Adrenal gland (tissue), 12 donors: ENCODE data around the gene LPP. TPM values are rescaled to one million over a fixed set of nuclear protein-coding genes. Genes with fewer than 3 reads are reported as not detected.

Experiments used
- DNase-seq, 7 donors: peaks; one replicate each; pipeline ENCODE4 v3.0.0-alpha.2; 2019 to 2020
- H3K27ac ChIP-seq, 5 donors: fragments of 200-600 bp; sonication (generic) in 4 of 5; 1 replicate in 3 of 5; 2 replicates in 2 of 5; pipeline versions ENCODE4 v1.5.1 to v1.8.0; 2016 to 2020; ENCODE audit warnings: mild to moderate bottlenecking in 1 of 5
- H3K27me3 ChIP-seq: fragments of 200-600 bp; 2 replicates; pipeline ENCODE4 v1.8.0; 2021
- H3K36me3 ChIP-seq, 2 donors: fragments of 200-600 bp; replicated peaks in 1 of 2; 1 replicate in 1 of 2; 2 replicates in 1 of 2; pipeline versions ENCODE4 v1.5.1 to v1.8.0; 2018 to 2022
- H3K4me1 ChIP-seq, 2 donors: fragments of 200-600 bp; replicated peaks in 1 of 2; 1 replicate in 1 of 2; 2 replicates in 1 of 2; pipeline versions ENCODE4 v1.5.1 to v1.8.0; 2018 to 2021
- H3K4me3 ChIP-seq, 4 donors: fragments of 200-600 bp; sonication (generic) in 3 of 4; one replicate each; pipeline ENCODE4 v1.5.1; 2016 to 2018
- H3K9me3 ChIP-seq, 3 donors: fragments of 200-600 bp; sonication (generic) in 1 of 3; replicated peaks in 1 of 3; 1 replicate in 2 of 3; 2 replicates in 1 of 3; pipeline versions ENCODE4 v1.5.1 to v1.8.0; 2016 to 2021
- CTCF ChIP-seq, 6 experiments: fragments of 450-650 bp in 4 of 6; fragments of 200-600 bp in 2 of 6; sonication (generic) in 1 of 6; IDR thresholded peaks; 1 replicate in 5 of 6; 2 replicates in 1 of 6; pipeline versions ENCODE4 v1.5.1 to v1.8.0; 2016 to 2021; ENCODE audit warnings: antibody characterized with exemption in 6 of 6, mild to moderate bottlenecking in 2 of 6, moderate library complexity in 1 of 6
- POLR2A ChIP-seq, 2 donors: fragments of 450-650 bp; IDR thresholded peaks; one replicate each; pipeline ENCODE4 v1.6.1; 2017; ENCODE audit warnings: antibody characterized with exemption in 2 of 2, mild to moderate bottlenecking in 2 of 2, moderate library complexity in 1 of 2
- WGBS, 4 donors: extraction: QIAGEN DNeasy Blood & Tissue Kit in 2 of 4; methylation state at CpG; one replicate each; pipeline versions ENCODE4 v1.1.5 to v1.1.7; 2013 to 2017; 5-methylcytosine and 5-hydroxymethylcytosine counted together
- intact Hi-C, 2 donors: fragments of 100-400 bp; cut with DNase I; formaldehyde crosslinking; loops; one replicate each; pipeline versions ENCODE4 v1.14.1 to v1.15.0; 2022 to 2023
- polyA plus RNA-seq, 3 donors: library from polyadenylated mRNA; stranded (reverse); fragments of 200-250 nt in 2 of 3; fragments of 350-450 nt in 1 of 3; fragmentation: Illumina TruSeq in 1 of 3; extraction: RNeasy Lipid Tissue Mini Kit (QIAGEN cat#74804) in 1 of 3; gene quantifications; one replicate each; pipeline ENCODE4 v1.2.3, GENCODE V29; 2013 to 2014
- total RNA-seq, 9 donors: library from RNA; depleted of rRNA in 4 of 9; stranded (reverse); fragments of >200 nt in 4 of 9; fragments of 120-200 nt in 1 of 9; fragmentation: NEBNext Ultra II Directional in 1 of 9; extraction: Animal tissue kit (Norgen Biotek cat#: 25700) in 1 of 9; gene quantifications; one replicate each; pipeline versions ENCODE4 v1.1.0 to v1.2.4, GENCODE V29; 2013 to 2023
- donor health status: healthy with polysubstance abuse.
- donor health status: Bipolar disorder and iron deficiency.
- donor health status: DM: yes; HTN: yes; CAD: no.
- donor health status: DM: no; HTN: no; CAD: no.
- donor health status: DM: no; HTN: no; CAD: no.
- donor health status: DM: yes; HTN: yes; CAD: no.

LPP gene
- total and polyA plus RNA-seq, 12 donors = 7.0 to 170 (median 101) TPM

- 82 to 93% (median 84%) methylated on average over 7 of the region's 7 CpGs for WGBS, 4 donors
- H3K27ac ChIP-seq = no peak overlapping the region
- TF ChIP-seq POLR2A (IDR thresholded peaks at IDR 0.05) = no peak
- TF ChIP-seq CTCF (IDR thresholded peaks at IDR 0.05) = no peak
- no peaks in the 10 kb centered on the region for H3K9me3 ChIP-seq
- H3K4me1 ChIP-seq = peaks cover 9 to 26% of the 10 kb centered on the region in 2 donors
- H3K4me3 ChIP-seq = no peak overlapping the region
- intact Hi-C loops = no loop called here
- H3K27me3 ChIP-seq = no peaks in the 10 kb centered on the region
- DNase-seq = no peak
- no peaks in the 10 kb centered on the region for H3K36me3 ChIP-seq
Measured at GRCh38 chr3:188351648-188352047, 197.7 kb downstream of the LPP start.

GRCh38 chr3:188352196-188352927, 198.4 kb downstream of the LPP start:
- Histone ChIP-seq H3K27me3 (no peaks in the 10 kb centered on the region), H3K36me3 (no peaks in the 10 kb centered on the region), H3K27ac (no peak overlapping the region), H3K9me3 (no peaks in the 10 kb centered on the region), H3K4me1 (peaks cover 9 to 26% of the 10 kb centered on the region in 2 donors), H3K4me3 (no peak overlapping the region)
- TF ChIP-seq POLR2A (IDR thresholded peaks at IDR 0.05) = no peak
- TF ChIP-seq CTCF (IDR thresholded peaks at IDR 0.05) = no peak
- intact Hi-C loops = no loop called here
- no peak for DNase-seq
- WGBS, 4 donors = 90 to 99% (median 91%) methylated on average over 18 of the region's 18 CpGs

GRCh38 chr3:188353426-188353825, 199.5 kb downstream of the LPP start:
- Histone ChIP-seq H3K4me1 (peaks cover 5 to 23% of the 10 kb centered on the region in 2 donors), H3K36me3 (no peaks in the 10 kb centered on the region), H3K27me3 (no peaks in the 10 kb centered on the region), H3K27ac (no peak overlapping the region), H3K4me3 (no peak overlapping the region), H3K9me3 (no peaks in the 10 kb centered on the region)
- intact Hi-C loops = no loop called here
- DNase-seq = no peak
- TF ChIP-seq CTCF (IDR thresholded peaks at IDR 0.05) = no peak
- TF ChIP-seq POLR2A (IDR thresholded peaks at IDR 0.05) = no peak
- WGBS, 4 donors = 67 to 88% (median 80%) methylated on average over 1 of the region's 1 CpG

GRCh38 chr3:188358787-188359493, 205.0 kb downstream of the LPP start:
- DNase-seq = no peak
- Histone ChIP-seq H3K36me3 (no peaks in the 10 kb centered on the region), H3K4me1 (peaks cover 2 to 13% of the 10 kb centered on the region in 2 donors), H3K27me3 (no peaks in the 10 kb centered on the region), H3K9me3 (no peaks in the 10 kb centered on the region), H3K4me3 (no peak overlapping the region), H3K27ac (no peak overlapping the region)
- TF ChIP-seq CTCF (IDR thresholded peaks at IDR 0.05) (no peak), POLR2A (IDR thresholded peaks at IDR 0.05) (no peak)
- intact Hi-C loops = no loop called here
- 82 to 90% (median 85%) methylated on average over 10 of the region's 10 CpGs for WGBS, 4 donors
